IMR-90 (cell line): ENCODE results near the gene CERS6. TPM values are rescaled to one million over a fixed set of nuclear protein-coding genes. Genes with fewer than 3 reads are reported as not detected.

ENCODE experiments used
- ATAC-seq: fragments of 200-7000 bp; cut with Tn5 transposase; 2 replicates; pipeline ENCODE4 v1.9.1; 2020; ENCODE audit warnings: low read depth, mild to moderate bottlenecking, moderate library complexity
- BruUV-seq: library from RNA; stranded (reverse); fragments of 400-500 nt; replicated peaks from 2 replicates; lab custom pipeline; 2021; lab: Mats Ljungman, UMichigan
- CTCF ChIA-PET: fragments of 300-600 bp; formaldehyde crosslinking; extraction: SDS; loops from one replicate; lab custom pipeline; 2021; ENCODE audit warnings: antibody characterized with exemption; lab: Yijun Ruan, JAX
- POLR2A ChIA-PET: fragments of 300-600 bp; sonication (Branson Sonifier 250); formaldehyde crosslinking; loops from one replicate; lab custom pipeline; 2022; ENCODE audit warnings: antibody characterized with exemption; ENCODE audit not compliant: unreplicated experiment; lab: Charles Lee
- DNase-seq: peaks from one replicate; pipeline ENCODE4 v3.0.0; 2013
- H2AFZ ChIP-seq: replicated peaks from 2 replicates; pipeline ENCODE3; 2013; ENCODE audit warnings: low read length, mild to moderate bottlenecking; ENCODE audit not compliant: poor library complexity
- H2AK5ac ChIP-seq: 2 replicates; pipeline ENCODE4 v1.6.1; 2013; ENCODE audit warnings: low read depth, low read length, inconsistent platforms
- H2AK9ac ChIP-seq: replicated peaks from 2 replicates; pipeline ENCODE3; 2013; ENCODE audit warnings: mild to moderate bottlenecking, low read depth, low read length, moderate library complexity; ENCODE audit not compliant: poor library complexity
- H2BK120ac ChIP-seq: 2 replicates; pipeline ENCODE4 v1.6.1; 2013; ENCODE audit warnings: low read depth, low read length, inconsistent platforms
- H2BK15ac ChIP-seq: 3 replicates; pipeline ENCODE4 v1.6.1; 2013; ENCODE audit warnings: low read depth, low read length, inconsistent platforms
- H2BK20ac ChIP-seq: 2 replicates; pipeline ENCODE4 v1.6.1; 2013; ENCODE audit warnings: low read depth, mild to moderate bottlenecking, inconsistent platforms, low read length, moderate library complexity
- H2BK5ac ChIP-seq: 2 replicates; pipeline ENCODE4 v1.6.1; 2013; ENCODE audit warnings: mild to moderate bottlenecking, low read depth, low read length, inconsistent platforms; ENCODE audit not compliant: poor library complexity, severe bottlenecking
- H3K14ac ChIP-seq: replicated peaks from 2 replicates; pipeline ENCODE4 v1.6.1; 2013; ENCODE audit warnings: low read depth, low read length, inconsistent platforms
- H3K18ac ChIP-seq: 2 replicates; pipeline ENCODE4 v1.6.1; 2013; ENCODE audit warnings: low read depth, low read length, control low read depth
- H3K23ac ChIP-seq: 2 replicates; pipeline ENCODE4 v1.6.1; 2013; ENCODE audit warnings: low read depth, low read length, inconsistent platforms
- H3K27ac ChIP-seq: 2 replicates; pipeline ENCODE4 v1.5.1; 2013; ENCODE audit warnings: mild to moderate bottlenecking, control low read depth, low read length; ENCODE audit not compliant: insufficient read depth
- H3K27me3 ChIP-seq: 2 replicates; pipeline ENCODE4 v1.6.1; 2013; ENCODE audit warnings: low read length; ENCODE audit not compliant: control insufficient read depth, insufficient read depth
- H3K36me3 ChIP-seq: 2 replicates; pipeline ENCODE4 v1.6.1; 2013; ENCODE audit warnings: low read length, mixed read lengths; ENCODE audit not compliant: control insufficient read depth, insufficient read depth
- H3K4ac ChIP-seq: 2 replicates; pipeline ENCODE4 v1.6.1; 2013; ENCODE audit warnings: low read depth, low read length, inconsistent platforms
- H3K4me1 ChIP-seq: 2 replicates; pipeline ENCODE4 v1.6.1; 2013; ENCODE audit warnings: low read length, mixed read lengths; ENCODE audit not compliant: control insufficient read depth, insufficient read depth
- H3K4me2 ChIP-seq: 2 replicates; pipeline ENCODE4 v1.6.1; 2013; ENCODE audit warnings: low read depth, mild to moderate bottlenecking, control low read depth, low read length, moderate library complexity
- H3K4me3 ChIP-seq: 2 replicates; pipeline ENCODE4 v1.5.1; 2013; ENCODE audit warnings: low read depth, mild to moderate bottlenecking, control low read depth, low read length, moderate library complexity; ENCODE audit not compliant: insufficient read depth
- H3K56ac ChIP-seq: 2 replicates; pipeline ENCODE4 v1.6.1; 2013; ENCODE audit warnings: low read length, inconsistent platforms; ENCODE audit not compliant: insufficient read depth; ENCODE audit errors: extremely low read depth
- H3K79me1 ChIP-seq, 2 experiments: 2 replicates each; pipeline ENCODE4 v1.6.1; 2013; ENCODE audit warnings: low read length in 2 of 2, inconsistent platforms in 1 of 2, low read depth in 1 of 2
- H3K9ac ChIP-seq: 2 replicates; pipeline ENCODE4 v1.6.1; 2013; ENCODE audit warnings: low read depth, low read length, control low read depth
- H3K9me1 ChIP-seq: 2 replicates; pipeline ENCODE4 v1.6.1; 2013; ENCODE audit warnings: low read length, inconsistent platforms; ENCODE audit not compliant: insufficient read depth
- H3K9me3 ChIP-seq: 2 replicates; pipeline ENCODE4 v1.6.1; 2013; ENCODE audit warnings: low read length; ENCODE audit not compliant: control insufficient read depth, insufficient read depth
- H4K20me1 ChIP-seq: 2 replicates; pipeline ENCODE4 v1.6.1; 2013; ENCODE audit warnings: low read length, inconsistent platforms; ENCODE audit not compliant: insufficient read depth
- H4K5ac ChIP-seq: 2 replicates; pipeline ENCODE4 v1.6.1; 2013; ENCODE audit warnings: mild to moderate bottlenecking, low read depth, low read length, control low read depth
- H4K8ac ChIP-seq, 2 experiments: 2 replicates each; pipeline ENCODE4 v1.6.1; 2013; ENCODE audit warnings: low read depth in 2 of 2, low read length in 2 of 2, control low read depth in 1 of 2, inconsistent platforms in 1 of 2
- H4K91ac ChIP-seq: 2 replicates; pipeline ENCODE4 v1.6.1; 2013; ENCODE audit warnings: low read depth, low read length, inconsistent platforms; ENCODE audit not compliant: insufficient read depth
- CTCF ChIP-seq: conservative IDR thresholded peaks from 2 replicates; pipeline ENCODE4 v1.5.1; 2012; ENCODE audit warnings: mild to moderate bottlenecking, low read depth, low read length, improper control_type of control experiment
- MXI1 ChIP-seq: IDR thresholded peaks from 2 replicates; pipeline ENCODE4 v1.6.1; 2012; ENCODE audit warnings: low read depth, mild to moderate bottlenecking, low read length, moderate library complexity, borderline replicate concordance
- POLR2A ChIP-seq: IDR thresholded peaks from 2 replicates; pipeline ENCODE4 v1.6.1; 2012; ENCODE audit warnings: mild to moderate bottlenecking, low read depth, low read length
- WGBS, 2 experiments: methylation state at CpG; one replicate each; pipeline versions ENCODE4 v1.1.5 to v1.1.7; 2013; ENCODE audit warnings: missing lambda C conversion rate in 2 of 2; ENCODE audit not compliant: insufficient read length in 1 of 2; ENCODE audit errors: extremely low coverage in 2 of 2; 5-methylcytosine and 5-hydroxymethylcytosine counted together
- dilution Hi-C: fragments of 300-500 bp; cut with HindIII; formaldehyde crosslinking; loops from one replicate; pipeline ENCODE4 v1.14.3; 2018; ENCODE audit warnings: low sequenced_read_pairs; ENCODE audit not compliant: unreplicated experiment
- in situ Hi-C: fragments of 300-500 bp; cut with MboI; formaldehyde crosslinking; loops from 3 replicates; pipeline ENCODE4 v1.14.3; 2019; ENCODE audit warnings: low sequenced_read_pairs, inconsistent platforms, mixed read lengths
- intact Hi-C: fragments of 100-400 bp; cut with micrococcal nuclease; formaldehyde crosslinking; loops from 2 replicates; pipeline ENCODE4 v1.10.0; 2022
- polyA plus RNA-seq, 3 experiments: library from polyadenylated mRNA; depleted of rRNA; stranded (reverse); fragments of >200 nt; gene quantifications; 2 replicates each; pipeline ENCODE4 v1.2.3, GENCODE V29; 2012; ENCODE audit warnings: low replicate concordance in 1 of 3
- total RNA-seq: library from RNA; depleted of rRNA; stranded (reverse); fragments of >200 nt; gene quantifications from 2 replicates; pipeline ENCODE4 v1.2.3, GENCODE V29; 2012

CERS6 gene
- total and polyA plus RNA-seq, 2 of the 4 experiments (the other 2 are of a cell fraction) = 2.1 to 5.7 TPM

- Histone ChIP-seq H2AK9ac (no peak overlapping the region), H3K4me3 (no peak overlapping the region), H3K9me3 (no peaks in the 10 kb centered on the region), H3K27me3 (no peaks in the 10 kb centered on the region), H2BK20ac (no peak overlapping the region), H2BK120ac (no peak overlapping the region), H3K18ac (no peak overlapping the region), H3K14ac (no peak overlapping the region), H3K4ac (no peak overlapping the region), H3K23ac (no peak overlapping the region), H4K91ac (no peak overlapping the region), H3K27ac (no peak overlapping the region), H2AFZ (no peak overlapping the region), H4K20me1 (no peaks in the 10 kb centered on the region), H2BK15ac (no peak overlapping the region), H3K36me3 (no peaks in the 10 kb centered on the region), H4K8ac (no peak overlapping the region), H3K56ac (no peak overlapping the region), H3K4me2 (no peak overlapping the region), H2AK5ac (no peak overlapping the region), H3K4me1 (peaks cover 6% of the 10 kb centered on the region), H2BK5ac (no peak overlapping the region), H4K5ac (no peak overlapping the region), H3K9me1 (peaks cover 3% of the 10 kb centered on the region; the same call in 1 of the 2 replicates), H3K79me1 (no peaks in the 10 kb centered on the region), H3K9ac (no peak overlapping the region)
- in situ Hi-C loops (no loop called here), dilution Hi-C loops (no loop called here), intact Hi-C loops (no loop called here)
- DNase-seq = no peak
- POLR2A ChIA-PET = no interaction called here
- ATAC-seq = no peak
- WGBS, 2 experiments = no CpG with 5 or more reads among the region's 1 CpG
- TF ChIP-seq MXI1 = no peak
- TF ChIP-seq CTCF = no peak
- TF ChIP-seq POLR2A = no peak
- CTCF ChIA-PET = interaction anchor here (0.7 kb wide), 1 partner anchor 19 kb away, joined by 3 read pairs; no protein-coding TSS in a partner anchor
- BruUV-seq = no TSS peak
Measured at GRCh38 chr2:168691221-168691620, 235.1 kb downstream of the CERS6 start.
